NCI-H2196 treated with DMSO at 0.1 percent for 48 hours (cell line): Measurements from ENCODE around the gene NAPEPLD.
"Not testable (repeated sequence)": the region's sequence is repeated elsewhere in the genome, so short reads cannot be mapped to it uniquely, and the experiment has no call there.

Experiments used
- DNase-seq: peaks from one replicate; lab custom pipeline; 2025; ENCODE audit not compliant: unreplicated experiment; lab: John Stamatoyannopoulos, UW

NAPEPLD gene

GRCh38 chr7:103148994-103149807 is at the start of gene NAPEPLD:
TSS of gene NAPEPLD (minus strand) at chr7:103149099. CDS start at chr7:103128776, 20,323 bp downstream.
- peak; percentile 69 for DNase-seq

GRCh38 chr7:103198079-103198478 is 49.2 kb upstream of the NAPEPLD start:
- not testable (repeated sequence) for DNase-seq

GRCh38 chr7:103195364-103195763 is 46.5 kb upstream of the NAPEPLD start:
- DNase-seq = not testable (repeated sequence)

- DNase-seq = not testable (repeated sequence)
These were observed 23.7 kb upstream of the NAPEPLD start for GRCh38 chr7:103172415-103173146.

DNA sequence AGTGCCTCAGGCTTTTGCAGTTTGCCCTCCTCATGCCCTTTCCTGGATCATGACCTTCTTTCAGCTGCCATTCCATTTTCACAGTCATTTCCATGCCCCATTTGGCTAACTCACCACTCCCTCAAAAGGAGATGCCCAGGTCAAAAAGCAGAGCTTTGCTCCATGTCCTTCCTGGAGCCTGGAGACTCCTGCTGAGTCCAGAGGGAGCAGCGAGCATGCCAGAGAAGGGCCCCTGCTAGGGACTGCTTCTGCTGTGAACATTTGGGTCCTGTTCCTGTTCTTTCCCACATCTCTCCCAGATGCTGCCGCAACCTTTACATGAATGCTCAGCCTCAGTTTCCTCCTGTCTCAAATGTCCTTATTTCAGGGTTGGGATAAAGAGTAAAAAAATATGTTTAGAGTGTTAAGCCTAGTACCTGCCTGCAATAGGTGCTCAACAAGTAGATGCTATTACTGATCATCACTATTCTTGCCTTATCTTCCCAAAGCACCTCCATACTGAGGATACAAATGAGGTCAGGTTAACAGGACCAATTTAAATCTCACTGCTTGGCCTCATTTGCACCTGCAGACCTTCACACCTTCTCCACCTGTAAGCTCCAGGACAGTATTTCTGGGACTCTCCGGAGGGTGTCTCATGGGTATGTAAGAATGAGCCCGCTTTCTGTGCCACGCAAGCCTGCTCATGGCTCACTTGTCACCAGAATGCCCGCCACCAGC is 23.0 kb upstream of the NAPEPLD start:
- DNase-seq = not testable (repeated sequence)

- DNase-seq = not testable (repeated sequence)
These were observed 18.1 kb upstream of the NAPEPLD start for GRCh38 chr7:103166921-103167544.

GRCh38 chr7:103163087-103163825 is 14.4 kb upstream of the NAPEPLD start:
- not testable (repeated sequence) for DNase-seq

GRCh38 chr7:103162641-103163040 is 13.7 kb upstream of the NAPEPLD start:
- not testable (repeated sequence) for DNase-seq

DNA sequence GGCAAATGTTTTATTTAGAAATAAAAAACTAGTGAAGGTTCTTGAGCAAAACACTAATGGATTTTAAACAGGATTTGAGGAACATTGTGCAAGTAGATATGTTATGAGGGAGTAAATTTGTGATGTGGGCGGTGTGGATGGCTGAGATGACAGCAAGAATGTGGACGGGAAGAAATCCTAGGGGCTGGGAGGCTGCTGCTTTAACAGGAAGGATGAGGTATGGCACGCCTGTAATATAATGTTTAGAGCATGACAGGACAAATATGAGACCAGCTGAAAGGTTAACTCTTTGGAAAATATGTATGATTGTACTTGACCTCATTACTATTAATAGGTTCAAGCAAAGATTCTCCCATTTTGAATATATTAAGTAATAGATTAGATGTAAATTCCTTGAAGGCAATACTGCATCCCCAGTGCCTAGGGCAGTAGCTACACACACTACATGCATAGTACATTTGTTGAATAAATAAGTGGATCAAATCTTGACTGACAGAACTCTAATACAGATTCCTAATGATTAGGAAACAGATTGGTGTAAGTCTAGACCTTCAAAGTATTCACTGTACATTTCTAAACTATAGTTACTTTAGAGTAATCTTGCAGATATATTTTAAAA is 13.2 kb upstream of the NAPEPLD start:
- not testable (repeated sequence) for DNase-seq

- DNase-seq = not testable (repeated sequence)
These were observed 10.2 kb upstream of the NAPEPLD start for GRCh38 chr7:103159072-103159471.

GRCh38 chr7:103155331-103156024 is 6.6 kb upstream of the NAPEPLD start:
- not testable (repeated sequence) for DNase-seq

DNA sequence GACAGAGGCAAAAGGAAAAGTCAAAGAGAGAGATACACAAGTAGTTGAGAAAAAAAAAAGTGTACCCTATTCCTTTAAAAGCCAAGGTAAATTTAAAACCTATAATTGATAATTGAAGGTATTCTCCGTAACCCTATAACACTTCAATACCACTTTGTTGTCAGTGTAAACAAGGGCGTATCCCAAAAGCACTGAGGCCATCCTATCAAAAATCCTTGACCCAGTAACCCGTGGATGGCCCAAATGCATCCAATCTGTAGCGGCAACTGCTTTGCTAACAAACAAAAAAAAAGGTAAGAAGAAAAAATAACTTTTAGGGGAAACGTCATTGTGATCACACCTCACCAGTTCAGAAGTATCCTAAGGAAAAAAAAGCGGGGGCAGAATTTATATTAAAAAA is 5.1 kb upstream of the NAPEPLD start:
- no peak for DNase-seq

GRCh38 chr7:103152744-103153617 is 4.1 kb upstream of the NAPEPLD start:
- DNase-seq = not testable (repeated sequence)

DNA sequence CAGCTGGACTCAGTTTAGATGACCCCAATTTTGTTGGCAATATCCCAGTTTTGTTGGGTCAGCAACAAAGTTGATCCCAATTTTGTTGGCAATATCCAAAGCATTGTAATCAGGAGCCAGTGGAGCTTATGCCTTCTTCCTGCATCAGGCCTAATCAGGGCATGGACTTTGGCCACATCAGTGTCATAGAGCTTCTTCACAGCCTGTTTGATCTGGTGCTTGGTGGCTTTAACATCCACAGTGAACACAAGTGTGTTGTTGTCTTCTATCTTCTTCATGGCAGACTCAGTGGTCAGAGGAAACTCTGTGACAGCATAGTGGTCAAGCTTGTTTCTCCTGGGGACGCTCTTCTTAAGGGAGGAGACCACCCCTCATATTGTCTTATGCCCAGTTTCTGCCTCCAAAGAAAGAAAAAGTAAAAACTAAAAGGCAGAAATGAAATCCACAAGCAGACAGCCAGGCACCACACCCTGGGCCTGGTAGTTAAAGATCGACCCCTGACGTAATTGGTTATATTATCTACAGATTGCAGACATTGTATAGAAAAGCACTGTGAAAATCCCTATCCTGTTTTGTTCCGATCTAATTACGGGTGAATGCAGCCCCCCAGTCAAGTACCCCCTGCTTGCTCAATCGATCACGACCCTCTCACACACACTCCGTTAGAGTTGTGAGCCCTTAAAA is 3.2 kb upstream of the NAPEPLD start:
- not testable (repeated sequence) for DNase-seq

DNA sequence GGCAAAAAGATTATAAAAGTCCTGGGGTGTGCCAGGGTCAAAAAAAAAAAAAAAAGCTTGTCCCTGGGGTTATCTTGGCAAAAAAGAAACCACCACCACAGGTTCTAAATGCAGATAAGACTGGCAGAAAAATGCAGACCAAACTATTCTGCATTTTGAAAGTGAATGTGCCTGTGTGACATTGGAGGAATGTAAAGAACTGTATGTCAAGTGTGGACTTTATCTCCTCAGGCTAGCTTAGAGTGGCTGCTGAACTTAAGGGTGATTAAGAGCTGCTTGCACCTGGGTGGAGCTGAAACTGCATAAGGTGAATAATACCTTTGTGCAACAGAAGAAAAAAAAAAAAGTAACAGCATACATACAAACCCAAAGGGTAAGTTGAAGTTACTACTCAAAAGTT is 1.3 kb upstream of the NAPEPLD start:
- DNase-seq = no peak

DNA sequence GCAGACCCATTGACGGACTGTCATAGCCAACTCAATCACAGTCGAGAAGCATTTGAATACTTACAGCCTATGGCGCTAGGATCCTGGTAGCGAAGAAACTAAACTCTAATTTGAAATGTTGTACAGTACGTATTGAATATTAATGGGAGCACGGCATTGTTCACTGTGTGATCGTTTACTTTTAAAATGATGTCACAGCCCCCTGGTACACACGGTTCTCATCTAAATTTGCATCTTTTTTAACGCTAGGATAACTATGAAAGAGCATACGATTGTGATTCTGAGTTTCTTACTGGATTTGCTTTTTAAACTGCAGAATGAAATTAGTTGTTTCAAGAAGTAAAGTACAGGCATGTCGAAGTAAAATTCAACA is 895 bp upstream of the NAPEPLD start:
- no peak for DNase-seq

- DNase-seq = no peak
These were observed 537 bp downstream of the NAPEPLD start for GRCh38 chr7:103148131-103148993.
